Mesothelial cell of epicardium (in vitro differentiated cells): ENCODE results near the gene ITGB4. TPM values are rescaled to one million over a fixed set of nuclear protein-coding genes. Genes with fewer than 3 reads are reported as not detected.

Experiments used
- DNase-seq, 2 experiments: peaks; one replicate each; pipeline ENCODE4 v3.0.0; 2021; ENCODE audit warnings: low spot score in 2 of 2; ENCODE audit not compliant: unreplicated experiment in 2 of 2
- H3K27ac Mint-ChIP-seq: 2 replicates; pipeline ENCODE4 v1.8.0; 2021; ENCODE audit warnings: mixed read lengths
- H3K27me3 Mint-ChIP-seq: 2 replicates; pipeline ENCODE4 v1.8.0; 2021; ENCODE audit warnings: low read depth, mixed read lengths
- H3K36me3 Mint-ChIP-seq: 2 replicates; pipeline ENCODE4 v1.8.0; 2021; ENCODE audit warnings: mixed read lengths
- H3K4me1 Mint-ChIP-seq: 2 replicates; pipeline ENCODE4 v1.8.0; 2021; ENCODE audit warnings: mixed read lengths
- H3K4me3 Mint-ChIP-seq: 2 replicates; pipeline ENCODE4 v1.8.0; 2021; ENCODE audit warnings: mild to moderate bottlenecking, moderate library complexity, mixed read lengths
- H3K9me3 Mint-ChIP-seq: 2 replicates; pipeline ENCODE4 v1.8.0; 2021; ENCODE audit warnings: mixed read lengths
- CTCF ChIP-seq: fragments of 200-600 bp; sonication (generic); IDR thresholded peaks from one replicate; pipeline ENCODE4 v1.5.0; 2021; ENCODE audit warnings: antibody characterized with exemption; ENCODE audit not compliant: unreplicated experiment
- total RNA-seq: library from RNA; stranded (reverse); gene quantifications from 3 replicates; pipeline ENCODE4 v1.2.1, GENCODE V29; 2021

ITGB4 gene
- total RNA-seq, 1 donor from 2014 or later, result 117 TPM

- peak overlapping the region; percentile 71 for H3K4me3 Mint-ChIP-seq
- H3K27me3 Mint-ChIP-seq, result peaks cover 39% of the 10 kb centered on the region
- no peaks in the 10 kb centered on the region for H3K9me3 Mint-ChIP-seq
- peaks cover 6% of the 10 kb centered on the region for H3K36me3 Mint-ChIP-seq
- TF ChIP-seq CTCF, result no peak
- peaks cover 15% of the 10 kb centered on the region for H3K4me1 Mint-ChIP-seq
- no peak for DNase-seq
- H3K27ac Mint-ChIP-seq, result peak overlapping the region; percentile 88
Observed at GRCh38 chr17:75722076-75722475, 817 bp downstream of the ITGB4 start.

GRCh38 chr17:75722542-75723095 lies 1.4 kb downstream of the ITGB4 start:
- Mint-ChIP-seq H3K36me3 (peaks cover 6% of the 10 kb centered on the region), H3K4me3 (peak overlapping the region; percentile 71), H3K4me1 (peaks cover 15% of the 10 kb centered on the region), H3K9me3 (no peaks in the 10 kb centered on the region), H3K27me3 (peaks cover 38% of the 10 kb centered on the region), H3K27ac (peak overlapping the region; percentile 88)
- DNase-seq, result no peak
- no peak for TF ChIP-seq CTCF

- no peak for TF ChIP-seq CTCF
- H3K27ac Mint-ChIP-seq, result peak overlapping the region; percentile 73
Observed at GRCh38 chr17:75723171-75723930, 2.1 kb downstream of the ITGB4 start.

GRCh38 chr17:75724016-75725003 lies 3.1 kb downstream of the ITGB4 start:
- no peak for TF ChIP-seq CTCF
- DNase-seq, result no peak
- Mint-ChIP-seq H3K27ac (no peak overlapping the region), H3K4me1 (peaks cover 15% of the 10 kb centered on the region), H3K36me3 (peaks cover 13% of the 10 kb centered on the region), H3K27me3 (peaks cover 29% of the 10 kb centered on the region), H3K9me3 (no peaks in the 10 kb centered on the region), H3K4me3 (no peak overlapping the region)

More at GRCh38 chr17:75723171-75723930, 2.1 kb downstream of the ITGB4 start:
- no peaks in the 10 kb centered on the region for H3K9me3 Mint-ChIP-seq
- peaks cover 15% of the 10 kb centered on the region for H3K4me1 Mint-ChIP-seq
- no peak for DNase-seq
- H3K36me3 Mint-ChIP-seq, result peaks cover 9% of the 10 kb centered on the region
- peaks cover 36% of the 10 kb centered on the region for H3K27me3 Mint-ChIP-seq
- peak overlapping the region; percentile 71 for H3K4me3 Mint-ChIP-seq

GRCh38 chr17:75725504-75725903 lies 4.2 kb downstream of the ITGB4 start:
- peaks cover 15% of the 10 kb centered on the region for H3K4me1 Mint-ChIP-seq

More at GRCh38 chr17:75725504-75725903, 4.2 kb downstream of the ITGB4 start:
- H3K9me3 Mint-ChIP-seq, result no peaks in the 10 kb centered on the region
- H3K36me3 Mint-ChIP-seq, result peaks cover 13% of the 10 kb centered on the region
- DNase-seq, result no peak
- TF ChIP-seq CTCF, result no peak
- no peak overlapping the region for H3K4me3 Mint-ChIP-seq
- H3K27ac Mint-ChIP-seq, result no peak overlapping the region
- H3K27me3 Mint-ChIP-seq, result peaks cover 17% of the 10 kb centered on the region
